NB4 (cell line): ENCODE results near the gene TMOD4.

Experiments used
- POLR2A ChIP-seq: IDR thresholded peaks from 2 replicates; pipeline ENCODE4 v1.6.1; 2011; ENCODE audit warnings: mild to moderate bottlenecking; ENCODE audit not compliant: insufficient read length; ENCODE audit errors: extremely low read depth
- TF ChIP-seq, protein P1 (sequence below): IDR thresholded peaks from one replicate; pipeline ENCODE4 v1.5.1; 2012; ENCODE audit warnings: low read depth, low read length

DNA sequence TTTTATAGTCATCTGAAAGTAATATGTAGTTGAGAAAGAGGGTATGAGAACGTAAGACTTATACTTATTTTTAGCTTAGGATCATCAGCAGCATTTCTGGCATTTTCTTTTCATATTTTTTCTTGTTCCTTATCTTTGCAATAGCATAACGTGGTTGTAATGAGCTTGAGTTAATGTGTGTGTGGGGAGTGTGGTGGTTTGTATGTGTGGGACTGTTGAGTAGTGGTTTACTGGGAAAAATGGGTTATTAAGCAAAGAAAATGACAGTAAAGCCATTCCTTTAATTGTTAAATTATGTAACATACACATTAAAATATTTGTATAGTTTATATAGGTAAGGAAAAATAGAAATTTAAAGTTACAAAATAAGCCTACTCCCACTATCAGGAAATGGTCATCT is 37.8 kb upstream of the TMOD4 start:
- no peak for TF ChIP-seq POLR2A
- TF ChIP-seq, protein P1, sequence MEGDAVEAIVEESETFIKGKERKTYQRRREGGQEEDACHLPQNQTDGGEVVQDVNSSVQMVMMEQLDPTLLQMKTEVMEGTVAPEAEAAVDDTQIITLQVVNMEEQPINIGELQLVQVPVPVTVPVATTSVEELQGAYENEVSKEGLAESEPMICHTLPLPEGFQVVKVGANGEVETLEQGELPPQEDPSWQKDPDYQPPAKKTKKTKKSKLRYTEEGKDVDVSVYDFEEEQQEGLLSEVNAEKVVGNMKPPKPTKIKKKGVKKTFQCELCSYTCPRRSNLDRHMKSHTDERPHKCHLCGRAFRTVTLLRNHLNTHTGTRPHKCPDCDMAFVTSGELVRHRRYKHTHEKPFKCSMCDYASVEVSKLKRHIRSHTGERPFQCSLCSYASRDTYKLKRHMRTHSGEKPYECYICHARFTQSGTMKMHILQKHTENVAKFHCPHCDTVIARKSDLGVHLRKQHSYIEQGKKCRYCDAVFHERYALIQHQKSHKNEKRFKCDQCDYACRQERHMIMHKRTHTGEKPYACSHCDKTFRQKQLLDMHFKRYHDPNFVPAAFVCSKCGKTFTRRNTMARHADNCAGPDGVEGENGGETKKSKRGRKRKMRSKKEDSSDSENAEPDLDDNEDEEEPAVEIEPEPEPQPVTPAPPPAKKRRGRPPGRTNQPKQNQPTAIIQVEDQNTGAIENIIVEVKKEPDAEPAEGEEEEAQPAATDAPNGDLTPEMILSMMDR, result no peak
